Measurements from ENCODE around the gene ZNF483. TPM values are rescaled to one million over a fixed set of nuclear protein-coding genes. Genes with fewer than 3 reads are reported as not detected.
A peak's percentile ranks its signal among the peaks of the same experiment; 100 is the strongest.
"Not testable (repeated sequence)": the region's sequence is repeated elsewhere in the genome, so short reads cannot be mapped to it uniquely, and the experiment has no call there.

ZNF483 gene
- 0.04 TPM for polyA plus RNA-seq (2012; ENCODE audit: low read depth, missing spikeins)

GRCh38 chr9:111525056-111525977 lies at the start of gene ZNF483:
Gene ZNF483 (plus strand): TSS chr9:111525179. CDS start chr9:111527396, 2,217 bp downstream.
- no peak for TF ChIP-seq PAX5 (IDR thresholded peaks at IDR 0.05; ENCODE audit: insufficient read depth, low read length, severe bottlenecking)
- peak; percentile 81 for FAIRE-seq
- DNase-seq (ENCODE audit: insufficient read length, low spot score): peak; percentile 59

GRCh38 chr9:111475195-111475594 lies 49.8 kb upstream of the ZNF483 start:
- TF ChIP-seq POLR2A (IDR thresholded peaks at IDR 0.05; ENCODE audit: low read depth, low read length) (no peak), SPI1 (IDR thresholded peaks at IDR 0.05; ENCODE audit: low read depth, low read length) (no peak)
- FAIRE-seq (no peak), DNase-seq (ENCODE audit: insufficient read length, low spot score) (no peak)

- TF ChIP-seq SPI1 (IDR thresholded peaks at IDR 0.05; ENCODE audit: low read depth, low read length): no peak
- no peak for TF ChIP-seq TAF1 (IDR thresholded peaks at IDR 0.05; ENCODE audit: low read depth, low read length)
- TF ChIP-seq POU2F2 (IDR thresholded peaks at IDR 0.05; ENCODE audit: low read depth, low read length): no peak
- TF ChIP-seq POLR2A (IDR thresholded peaks at IDR 0.05; ENCODE audit: low read depth, low read length): no peak
- TF ChIP-seq PAX5 (IDR thresholded peaks at IDR 0.05; ENCODE audit: insufficient read depth, low read length, severe bottlenecking): no peak
- TF ChIP-seq POLR2AphosphoS5 (IDR thresholded peaks at IDR 0.05; ENCODE audit: low read depth, low read length): no peak
- DNase-seq (ENCODE audit: insufficient read length, low spot score): no peak
- FAIRE-seq: no peak
Measured at GRCh38 chr9:111477677-111478076, 47.3 kb upstream of the ZNF483 start.

DNA sequence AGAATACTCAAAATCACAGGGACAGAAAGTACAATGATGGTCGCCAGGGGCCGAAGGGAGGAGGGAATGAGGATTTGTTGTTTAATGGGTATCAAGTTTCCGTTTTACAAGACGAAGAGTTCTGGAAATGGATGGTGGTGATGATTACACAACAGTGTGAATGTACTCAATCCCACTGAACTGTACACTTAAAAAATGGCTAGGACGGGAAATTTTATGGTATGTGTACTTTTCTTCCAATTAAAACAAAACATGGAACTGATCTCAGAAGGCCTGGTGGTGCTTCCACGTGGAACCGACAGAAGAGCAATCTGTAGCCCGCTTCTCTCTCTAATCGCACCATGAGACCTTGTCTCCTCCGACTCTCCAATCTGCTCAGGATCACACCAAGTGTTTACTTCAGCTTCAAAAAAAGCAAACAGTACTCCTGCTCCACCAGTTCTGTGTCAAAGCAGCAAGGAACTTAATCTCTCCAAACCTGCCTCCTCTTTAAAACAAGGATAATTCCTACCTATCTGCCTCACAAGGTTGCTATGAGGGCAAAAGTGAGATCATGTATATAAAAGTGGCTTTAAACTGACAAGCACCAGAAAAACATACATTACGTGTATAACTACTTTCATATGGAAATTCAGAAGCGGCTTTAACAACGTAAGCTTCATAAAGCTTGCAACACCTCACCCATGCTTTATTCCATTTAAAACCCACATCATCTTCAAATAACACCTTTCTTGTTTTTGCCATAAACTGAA lies 42.9 kb upstream of the ZNF483 start:
- TF ChIP-seq POU2F2 (IDR thresholded peaks at IDR 0.05; ENCODE audit: low read depth, low read length) (no peak), PAX5 (IDR thresholded peaks at IDR 0.05; ENCODE audit: insufficient read depth, low read length, severe bottlenecking) (no peak), TAF1 (IDR thresholded peaks at IDR 0.05; ENCODE audit: low read depth, low read length) (no peak), POLR2A (IDR thresholded peaks at IDR 0.05; ENCODE audit: low read depth, low read length) (no peak), SPI1 (IDR thresholded peaks at IDR 0.05; ENCODE audit: low read depth, low read length) (no peak), POLR2AphosphoS5 (IDR thresholded peaks at IDR 0.05; ENCODE audit: low read depth, low read length) (no peak)
- peak; percentile 33 for FAIRE-seq
- no peak for DNase-seq (ENCODE audit: insufficient read length, low spot score)

GRCh38 chr9:111482694-111483438 lies 42.1 kb upstream of the ZNF483 start:
- FAIRE-seq: no peak
- DNase-seq (ENCODE audit: insufficient read length, low spot score): peak; percentile 63

GRCh38 chr9:111483439-111483857 lies 41.5 kb upstream of the ZNF483 start:
- TF ChIP-seq PAX5 (IDR thresholded peaks at IDR 0.05; ENCODE audit: insufficient read depth, low read length, severe bottlenecking) (peak; percentile 4), POU2F2 (IDR thresholded peaks at IDR 0.05; ENCODE audit: low read depth, low read length) (no peak), POLR2A (IDR thresholded peaks at IDR 0.05; ENCODE audit: low read depth, low read length) (no peak), SPI1 (IDR thresholded peaks at IDR 0.05; ENCODE audit: low read depth, low read length) (no peak), POLR2AphosphoS5 (IDR thresholded peaks at IDR 0.05; ENCODE audit: low read depth, low read length) (no peak), TAF1 (IDR thresholded peaks at IDR 0.05; ENCODE audit: low read depth, low read length) (0 out of 2 replicates have a peak, but pooled peaks have one; percentile 4)
- FAIRE-seq (no peak), DNase-seq (ENCODE audit: insufficient read length, low spot score) (peak; percentile 55)

More at GRCh38 chr9:111482694-111483438, 42.1 kb upstream of the ZNF483 start:
- TF ChIP-seq POLR2AphosphoS5 (IDR thresholded peaks at IDR 0.05; ENCODE audit: low read depth, low read length): 0 out of 2 replicates have a peak, but pooled peaks have one; percentile 20
- no peak for TF ChIP-seq TAF1 (IDR thresholded peaks at IDR 0.05; ENCODE audit: low read depth, low read length)
- TF ChIP-seq PAX5 (IDR thresholded peaks at IDR 0.05; ENCODE audit: insufficient read depth, low read length, severe bottlenecking): no peak
- TF ChIP-seq POU2F2 (IDR thresholded peaks at IDR 0.05; ENCODE audit: low read depth, low read length): no peak
- TF ChIP-seq POLR2A (IDR thresholded peaks at IDR 0.05; ENCODE audit: low read depth, low read length): 0 out of 2 replicates have a peak, but pooled peaks have one; percentile 46
- no peak for TF ChIP-seq SPI1 (IDR thresholded peaks at IDR 0.05; ENCODE audit: low read depth, low read length)

GRCh38 chr9:111483858-111484571 lies 41.0 kb upstream of the ZNF483 start, which contains the start of gene ECPAS:
Gene ECPAS (minus strand): TSS chr9:111484383. CDS start chr9:111472918, 11,465 bp downstream.
- DNase-seq (ENCODE audit: insufficient read length, low spot score) (peak; percentile 78), FAIRE-seq (peak; percentile 79)
- TF ChIP-seq POLR2A (IDR thresholded peaks at IDR 0.05; ENCODE audit: low read depth, low read length) (0 out of 2 replicates have a peak, but pooled peaks have one; percentile 52), POU2F2 (IDR thresholded peaks at IDR 0.05; ENCODE audit: low read depth, low read length) (peak; percentile 5; the same call in 1 of the 2 replicates), POLR2AphosphoS5 (IDR thresholded peaks at IDR 0.05; ENCODE audit: low read depth, low read length) (peak; percentile 58; the same call in 1 of the 2 replicates), SPI1 (IDR thresholded peaks at IDR 0.05; ENCODE audit: low read depth, low read length) (0 out of 2 replicates have a peak, but pooled peaks have one; percentile 30), TAF1 (IDR thresholded peaks at IDR 0.05; ENCODE audit: low read depth, low read length) (peak; percentile 12), PAX5 (IDR thresholded peaks at IDR 0.05; ENCODE audit: insufficient read depth, low read length, severe bottlenecking) (no peak)

DNA sequence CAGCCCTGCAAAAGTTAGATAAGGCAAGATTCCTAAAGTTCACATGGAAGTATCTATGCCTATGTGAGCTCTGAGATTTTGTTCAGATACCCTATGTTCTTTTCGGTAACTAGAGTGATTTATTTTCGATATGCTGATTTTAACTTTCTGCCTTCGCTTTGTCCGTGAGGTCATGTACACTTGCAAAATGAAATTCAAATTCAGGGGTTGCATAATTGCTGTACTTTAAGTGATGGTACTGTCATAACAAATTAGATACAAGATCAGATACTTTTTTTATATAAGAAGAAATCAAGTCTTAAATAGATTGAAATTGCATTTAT lies 40.4 kb upstream of the ZNF483 start:
- TF ChIP-seq TAF1 (IDR thresholded peaks at IDR 0.05; ENCODE audit: low read depth, low read length) (no peak), SPI1 (IDR thresholded peaks at IDR 0.05; ENCODE audit: low read depth, low read length) (no peak), POU2F2 (IDR thresholded peaks at IDR 0.05; ENCODE audit: low read depth, low read length) (no peak), POLR2A (IDR thresholded peaks at IDR 0.05; ENCODE audit: low read depth, low read length) (no peak), PAX5 (IDR thresholded peaks at IDR 0.05; ENCODE audit: insufficient read depth, low read length, severe bottlenecking) (no peak), POLR2AphosphoS5 (IDR thresholded peaks at IDR 0.05; ENCODE audit: low read depth, low read length) (no peak; the same call in 1 of the 2 replicates)
- no peak for DNase-seq (ENCODE audit: insufficient read length, low spot score)
- FAIRE-seq: no peak

- DNase-seq (ENCODE audit: insufficient read length, low spot score); FAIRE-seq: not testable (repeated sequence)
Measured at GRCh38 chr9:111497196-111497595, 27.8 kb upstream of the ZNF483 start.

Measured in GM12891 (cell line).